T-helper 2 cell treated with Interferon-gamma antibody and Interleukin-4, amounts not matched to agents 100 ng/mL and 5 ng/mL, for 36 hours (primary cell): ENCODE measurements around the gene CLEC2B. TPM values are rescaled to one million over a fixed set of nuclear protein-coding genes. Genes with fewer than 3 reads are reported as not detected.
"Not testable (repeated sequence)": the region's sequence is repeated elsewhere in the genome, so short reads cannot be mapped to it uniquely, and the experiment has no call there.

Experiments used
- intact Hi-C: fragments of 100-400 bp; cut with micrococcal nuclease; formaldehyde crosslinking; loops from one replicate; pipeline ENCODE4 v1.15.1; 2023
- total RNA-seq: library from RNA; stranded (reverse); gene quantifications from 2 replicates; pipeline ENCODE4 v1.2.3, GENCODE V29; 2022

The CLEC2B gene
- total RNA-seq: 24.0 and 26.6 TPM in 2 replicates

- intact Hi-C loops: loop anchor here (1.0 to 5.0 kb wide), 10 partner anchors 38 to 743 kb away; partner anchors contain the start of genes CD69, GABARAPL1 and MAGOHB
These were observed at the start of gene CLEC2B for GRCh38 chr12:9869307-9870161. CLEC2B (minus strand) TSS chr12:9869354.

GRCh38 chr12:9911708-9912107, 42.6 kb upstream of the CLEC2B start:
- intact Hi-C loops: no loop called here

- intact Hi-C loops: no loop called here
These were observed 41.7 kb upstream of the CLEC2B start for GRCh38 chr12:9910716-9911421.

GRCh38 chr12:9909724-9910123, 40.6 kb upstream of the CLEC2B start:
- intact Hi-C loops: loop anchor here (5.0 kb wide), 1 partner anchor 42 kb away; the partner anchor contains the start of gene CLEC2B

- intact Hi-C loops: loop anchor here (5.0 kb wide), 1 partner anchor 41 kb away; the partner anchor contains the start of gene CLEC2B
These were observed 39.2 kb upstream of the CLEC2B start for GRCh38 chr12:9908350-9908749.

- intact Hi-C loops: loop anchor here (5.0 kb wide), 1 partner anchor 40 kb away; the partner anchor contains the start of gene CLEC2B
These were observed 38.6 kb upstream of the CLEC2B start for GRCh38 chr12:9907769-9908168.

- intact Hi-C loops: loop anchor here (5.0 kb wide), 1 partner anchor 40 kb away; the partner anchor contains the start of gene CLEC2B
These were observed 37.7 kb upstream of the CLEC2B start for GRCh38 chr12:9906873-9907272.

GRCh38 chr12:9902539-9903228, 33.5 kb upstream of the CLEC2B start:
- intact Hi-C loops: no loop called here

- intact Hi-C loops: no loop called here
These were observed 31.8 kb upstream of the CLEC2B start for GRCh38 chr12:9900930-9901329.

GRCh38 chr12:9899209-9899608, 30.1 kb upstream of the CLEC2B start:
- intact Hi-C loops: no loop called here

- intact Hi-C loops: no loop called here
These were observed 28.4 kb upstream of the CLEC2B start for GRCh38 chr12:9897535-9897934.

- intact Hi-C loops: no loop called here
These were observed 26.2 kb upstream of the CLEC2B start for GRCh38 chr12:9895215-9895971.

- intact Hi-C loops: no loop called here
These were observed 19.6 kb upstream of the CLEC2B start for GRCh38 chr12:9888665-9889273.

- intact Hi-C loops: no loop called here
These were observed 14.0 kb upstream of the CLEC2B start for GRCh38 chr12:9883175-9883574.

- intact Hi-C loops: no loop called here
These were observed 12.8 kb upstream of the CLEC2B start for GRCh38 chr12:9881988-9882387.

- intact Hi-C loops: no loop called here
These were observed 12.1 kb upstream of the CLEC2B start, which contains the start of gene KLRF2 for GRCh38 chr12:9881246-9881645. KLRF2 (plus strand) TSS chr12:9881489; CDS start chr12:9881596, 107 bp downstream.

- intact Hi-C loops: no loop called here
These were observed 11.5 kb upstream of the CLEC2B start for GRCh38 chr12:9880532-9881078.

- intact Hi-C loops: not testable (repeated sequence)
These were observed 7.0 kb upstream of the CLEC2B start for GRCh38 chr12:9876120-9876519.

- intact Hi-C loops: no loop called here
These were observed 3.6 kb upstream of the CLEC2B start for GRCh38 chr12:9872742-9873141.

- intact Hi-C loops: no loop called here
These were observed 3.0 kb upstream of the CLEC2B start for GRCh38 chr12:9872162-9872561.
